Liver (tissue), 9 donors: Measurements from ENCODE around the gene RPS6KA1. TPM values are rescaled to one million over a fixed set of nuclear protein-coding genes. Genes with fewer than 3 reads are reported as not detected.

Experiments
- DNase-seq: peaks from one replicate; pipeline ENCODE4 v3.0.0-alpha.2; 2017; ENCODE audit warnings: low spot score
- H3K27ac ChIP-seq, 2 donors: one replicate each; pipeline ENCODE4 v1.7.0; 2013; ENCODE audit warnings: inconsistent platforms in 2 of 2, low read length in 2 of 2, control low read depth in 1 of 2, low read depth in 1 of 2, mild to moderate bottlenecking in 1 of 2
- H3K27me3 ChIP-seq, 4 donors: one replicate each; pipeline versions ENCODE4 v1.6.1 to v1.7.0; 2013; ENCODE audit warnings: low read length in 3 of 4, inconsistent platforms in 1 of 4, mild to moderate bottlenecking in 1 of 4, moderate library complexity in 1 of 4; ENCODE audit not compliant: control insufficient read depth in 4 of 4, insufficient read depth in 4 of 4
- H3K36me3 ChIP-seq, 4 donors: one replicate each; pipeline versions ENCODE4 v1.6.1 to v1.7.0; 2013; ENCODE audit warnings: low read length in 3 of 4, mild to moderate bottlenecking in 3 of 4, low read depth in 1 of 4, moderate library complexity in 1 of 4; ENCODE audit not compliant: control insufficient read depth in 4 of 4, insufficient read depth in 3 of 4
- H3K4me1 ChIP-seq, 4 donors: one replicate each; pipeline versions ENCODE4 v1.6.1 to v1.7.0; 2013; ENCODE audit warnings: low read length in 3 of 4, mild to moderate bottlenecking in 3 of 4, moderate library complexity in 1 of 4; ENCODE audit not compliant: control insufficient read depth in 4 of 4, insufficient read depth in 4 of 4
- H3K4me3 ChIP-seq, 3 donors: one replicate each; pipeline versions ENCODE4 v1.6.1 to v1.7.0; 2013; ENCODE audit warnings: low read length in 3 of 3, control low read depth in 1 of 3, low read depth in 1 of 3, mild to moderate bottlenecking in 1 of 3
- H3K9ac ChIP-seq, 2 donors: one replicate each; pipeline ENCODE4 v1.7.0; 2013; ENCODE audit warnings: low read length in 2 of 2, mild to moderate bottlenecking in 2 of 2, moderate library complexity in 2 of 2, control low read depth in 1 of 2, low read depth in 1 of 2
- H3K9me3 ChIP-seq, 4 donors: one replicate each; pipeline versions ENCODE4 v1.6.1 to v1.7.0; 2013; ENCODE audit warnings: low read length in 3 of 4; ENCODE audit not compliant: control insufficient read depth in 4 of 4
- ATF3 ChIP-seq: IDR thresholded peaks from 2 replicates; pipeline ENCODE4 v1.6.1; 2016; ENCODE audit warnings: antibody characterized with exemption
- EGR1 ChIP-seq, 2 donors: IDR thresholded peaks; 2 replicates each; pipeline ENCODE4 v1.6.1; 2016 to 2018; ENCODE audit warnings: antibody characterized with exemption in 2 of 2, low read depth in 2 of 2
- FOXA1 ChIP-seq: IDR thresholded peaks from 2 replicates; pipeline ENCODE4 v1.6.1; 2016; ENCODE audit warnings: antibody characterized with exemption
- GABPA ChIP-seq, 2 donors: IDR thresholded peaks in 1 of 2; conservative IDR thresholded peaks in 1 of 2; 2 replicates each; pipeline ENCODE4 v1.6.1; 2016; ENCODE audit warnings: antibody characterized with exemption in 2 of 2, mild to moderate bottlenecking in 1 of 2, moderate library complexity in 1 of 2
- HNF4A ChIP-seq, 2 donors: conservative IDR thresholded peaks; 2 replicates each; pipeline ENCODE4 v1.6.1; 2016; ENCODE audit warnings: antibody characterized with exemption in 2 of 2, mild to moderate bottlenecking in 2 of 2
- HNF4G ChIP-seq: IDR thresholded peaks from 2 replicates; pipeline ENCODE4 v1.6.1; 2016; ENCODE audit warnings: antibody characterized with exemption
- JUND ChIP-seq, 2 donors: IDR thresholded peaks; 2 replicates each; pipeline ENCODE4 v1.6.1; 2016; ENCODE audit warnings: antibody characterized with exemption in 2 of 2
- NR2F2 ChIP-seq: IDR thresholded peaks from 2 replicates; pipeline ENCODE4 v1.6.1; 2016; ENCODE audit warnings: antibody characterized with exemption
- RAD21 ChIP-seq, 2 donors: IDR thresholded peaks; 2 replicates each; pipeline ENCODE4 v1.6.1; 2016; ENCODE audit warnings: antibody characterized with exemption in 2 of 2, mild to moderate bottlenecking in 2 of 2
- RXRA ChIP-seq, 2 donors: IDR thresholded peaks; 2 replicates each; pipeline ENCODE4 v1.6.1; 2017 to 2018; ENCODE audit warnings: antibody characterized with exemption in 2 of 2, mild to moderate bottlenecking in 1 of 2
- SP1 ChIP-seq: IDR thresholded peaks from 2 replicates; pipeline ENCODE4 v1.6.1; 2018; ENCODE audit warnings: antibody characterized with exemption, mild to moderate bottlenecking
- TAF1 ChIP-seq: conservative IDR thresholded peaks from 2 replicates; pipeline ENCODE4 v1.6.1; 2016; ENCODE audit warnings: antibody characterized with exemption, mild to moderate bottlenecking
- YY1 ChIP-seq: IDR thresholded peaks from 2 replicates; pipeline ENCODE4 v1.6.1; 2016; ENCODE audit warnings: antibody characterized with exemption, mild to moderate bottlenecking
- WGBS: extraction: QIAGEN DNeasy Blood & Tissue Kit; methylation state at CpG from one replicate; pipeline ENCODE4 v1.1.7; 2013; 5-methylcytosine and 5-hydroxymethylcytosine counted together
- polyA plus RNA-seq, 2 donors: library from polyadenylated mRNA; stranded (reverse) in 1 of 2; unstranded in 1 of 2; fragments of 200-250 nt in 1 of 2; fragments of >200 nt in 1 of 2; fragmentation: Nextera tagmentation in 1 of 2; extraction: Ambion mirVana in 1 of 2; gene quantifications; one replicate each; pipeline versions ENCODE4 v1.2.1 to v1.2.3, GENCODE V29; 2013 to 2015
- total RNA-seq, 2 donors: library from RNA; depleted of rRNA; stranded (reverse); fragments of >200 nt; gene quantifications; one replicate each; pipeline ENCODE4 v1.2.3, GENCODE V29; 2014
- TF ChIP-seq, protein P1 (sequence below): IDR thresholded peaks from 2 replicates; pipeline ENCODE4 v1.6.1; 2016; ENCODE audit warnings: antibody characterized with exemption
- TF ChIP-seq, protein P2 (sequence below): IDR thresholded peaks from 2 replicates; pipeline ENCODE4 v1.6.1; 2016; ENCODE audit warnings: antibody characterized with exemption, mild to moderate bottlenecking
- TF ChIP-seq, protein P3 (sequence below): fragments of 150-350 bp; IDR thresholded peaks from 2 replicates; pipeline ENCODE4 v1.5.1; 2017; ENCODE audit warnings: improper control_type of control experiment, low read depth, low read length; ENCODE audit not compliant: missing input control
- TF ChIP-seq, protein P4 (sequence below): IDR thresholded peaks from 2 replicates; pipeline ENCODE4 v1.6.1; 2016; ENCODE audit warnings: antibody characterized with exemption
- donor health status: healthy.
- donor health status: healthy.
- donor health status: healthy.
- donor health status: healthy.
- donor health status: healthy.

RPS6KA1 gene
- total and polyA plus RNA-seq, 4 donors = 4.0 to 26.8 (median 7.4) TPM

- Histone ChIP-seq H3K9me3 (no peaks in the 10 kb centered on the region), H3K27ac (no peak overlapping the region), H3K36me3 (no peaks in the 10 kb centered on the region), H3K27me3 (no peaks in the 10 kb centered on the region), H3K4me3 (no peak overlapping the region), H3K4me1 (no peaks in the 10 kb centered on the region), H3K9ac (no peak overlapping the region)
- WGBS = 95% methylated on average over 6 of the region's 6 CpGs
- DNase-seq = no peak
- TF ChIP-seq, protein P1, sequence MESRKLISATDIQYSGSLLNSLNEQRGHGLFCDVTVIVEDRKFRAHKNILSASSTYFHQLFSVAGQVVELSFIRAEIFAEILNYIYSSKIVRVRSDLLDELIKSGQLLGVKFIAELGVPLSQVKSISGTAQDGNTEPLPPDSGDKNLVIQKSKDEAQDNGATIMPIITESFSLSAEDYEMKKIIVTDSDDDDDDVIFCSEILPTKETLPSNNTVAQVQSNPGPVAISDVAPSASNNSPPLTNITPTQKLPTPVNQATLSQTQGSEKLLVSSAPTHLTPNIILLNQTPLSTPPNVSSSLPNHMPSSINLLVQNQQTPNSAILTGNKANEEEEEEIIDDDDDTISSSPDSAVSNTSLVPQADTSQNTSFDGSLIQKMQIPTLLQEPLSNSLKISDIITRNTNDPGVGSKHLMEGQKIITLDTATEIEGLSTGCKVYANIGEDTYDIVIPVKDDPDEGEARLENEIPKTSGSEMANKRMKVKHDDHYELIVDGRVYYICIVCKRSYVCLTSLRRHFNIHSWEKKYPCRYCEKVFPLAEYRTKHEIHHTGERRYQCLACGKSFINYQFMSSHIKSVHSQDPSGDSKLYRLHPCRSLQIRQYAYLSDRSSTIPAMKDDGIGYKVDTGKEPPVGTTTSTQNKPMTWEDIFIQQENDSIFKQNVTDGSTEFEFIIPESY = no peak
- no peak for TF ChIP-seq TAF1
- TF ChIP-seq YY1 = no peak
- TF ChIP-seq RAD21 (IDR thresholded peaks at IDR 0.05) = no peak
- no peak for TF ChIP-seq EGR1 (IDR thresholded peaks at IDR 0.05; ENCODE audit: low read depth in 2 of 2)
- TF ChIP-seq ATF3 = no peak
- TF ChIP-seq SP1 = no peak
- TF ChIP-seq, protein P2, sequence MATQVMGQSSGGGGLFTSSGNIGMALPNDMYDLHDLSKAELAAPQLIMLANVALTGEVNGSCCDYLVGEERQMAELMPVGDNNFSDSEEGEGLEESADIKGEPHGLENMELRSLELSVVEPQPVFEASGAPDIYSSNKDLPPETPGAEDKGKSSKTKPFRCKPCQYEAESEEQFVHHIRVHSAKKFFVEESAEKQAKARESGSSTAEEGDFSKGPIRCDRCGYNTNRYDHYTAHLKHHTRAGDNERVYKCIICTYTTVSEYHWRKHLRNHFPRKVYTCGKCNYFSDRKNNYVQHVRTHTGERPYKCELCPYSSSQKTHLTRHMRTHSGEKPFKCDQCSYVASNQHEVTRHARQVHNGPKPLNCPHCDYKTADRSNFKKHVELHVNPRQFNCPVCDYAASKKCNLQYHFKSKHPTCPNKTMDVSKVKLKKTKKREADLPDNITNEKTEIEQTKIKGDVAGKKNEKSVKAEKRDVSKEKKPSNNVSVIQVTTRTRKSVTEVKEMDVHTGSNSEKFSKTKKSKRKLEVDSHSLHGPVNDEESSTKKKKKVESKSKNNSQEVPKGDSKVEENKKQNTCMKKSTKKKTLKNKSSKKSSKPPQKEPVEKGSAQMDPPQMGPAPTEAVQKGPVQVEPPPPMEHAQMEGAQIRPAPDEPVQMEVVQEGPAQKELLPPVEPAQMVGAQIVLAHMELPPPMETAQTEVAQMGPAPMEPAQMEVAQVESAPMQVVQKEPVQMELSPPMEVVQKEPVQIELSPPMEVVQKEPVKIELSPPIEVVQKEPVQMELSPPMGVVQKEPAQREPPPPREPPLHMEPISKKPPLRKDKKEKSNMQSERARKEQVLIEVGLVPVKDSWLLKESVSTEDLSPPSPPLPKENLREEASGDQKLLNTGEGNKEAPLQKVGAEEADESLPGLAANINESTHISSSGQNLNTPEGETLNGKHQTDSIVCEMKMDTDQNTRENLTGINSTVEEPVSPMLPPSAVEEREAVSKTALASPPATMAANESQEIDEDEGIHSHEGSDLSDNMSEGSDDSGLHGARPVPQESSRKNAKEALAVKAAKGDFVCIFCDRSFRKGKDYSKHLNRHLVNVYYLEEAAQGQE = no peak
- no peak for TF ChIP-seq RXRA (IDR thresholded peaks at IDR 0.05)
- TF ChIP-seq, protein P3, sequence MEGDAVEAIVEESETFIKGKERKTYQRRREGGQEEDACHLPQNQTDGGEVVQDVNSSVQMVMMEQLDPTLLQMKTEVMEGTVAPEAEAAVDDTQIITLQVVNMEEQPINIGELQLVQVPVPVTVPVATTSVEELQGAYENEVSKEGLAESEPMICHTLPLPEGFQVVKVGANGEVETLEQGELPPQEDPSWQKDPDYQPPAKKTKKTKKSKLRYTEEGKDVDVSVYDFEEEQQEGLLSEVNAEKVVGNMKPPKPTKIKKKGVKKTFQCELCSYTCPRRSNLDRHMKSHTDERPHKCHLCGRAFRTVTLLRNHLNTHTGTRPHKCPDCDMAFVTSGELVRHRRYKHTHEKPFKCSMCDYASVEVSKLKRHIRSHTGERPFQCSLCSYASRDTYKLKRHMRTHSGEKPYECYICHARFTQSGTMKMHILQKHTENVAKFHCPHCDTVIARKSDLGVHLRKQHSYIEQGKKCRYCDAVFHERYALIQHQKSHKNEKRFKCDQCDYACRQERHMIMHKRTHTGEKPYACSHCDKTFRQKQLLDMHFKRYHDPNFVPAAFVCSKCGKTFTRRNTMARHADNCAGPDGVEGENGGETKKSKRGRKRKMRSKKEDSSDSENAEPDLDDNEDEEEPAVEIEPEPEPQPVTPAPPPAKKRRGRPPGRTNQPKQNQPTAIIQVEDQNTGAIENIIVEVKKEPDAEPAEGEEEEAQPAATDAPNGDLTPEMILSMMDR = no peak
- TF ChIP-seq GABPA (IDR thresholded peaks at IDR 0.05 in 1 of 2, conservative IDR thresholded peaks at IDR 0.05 in 1 of 2) = no peak
- TF ChIP-seq HNF4G = no peak
- no peak for TF ChIP-seq JUND (IDR thresholded peaks at IDR 0.05)
- TF ChIP-seq, protein P4, sequence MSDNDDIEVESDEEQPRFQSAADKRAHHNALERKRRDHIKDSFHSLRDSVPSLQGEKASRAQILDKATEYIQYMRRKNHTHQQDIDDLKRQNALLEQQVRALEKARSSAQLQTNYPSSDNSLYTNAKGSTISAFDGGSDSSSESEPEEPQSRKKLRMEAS = no peak
- TF ChIP-seq NR2F2 = no peak
- no peak for TF ChIP-seq FOXA1
Observed at GRCh38 chr1:26518355-26518754, 11.2 kb upstream of the RPS6KA1 start.

- Histone ChIP-seq H3K9ac (no peak overlapping the region), H3K27me3 (no peaks in the 10 kb centered on the region), H3K27ac (no peak overlapping the region), H3K9me3 (no peaks in the 10 kb centered on the region), H3K4me1 (no peaks in the 10 kb centered on the region), H3K36me3 (no peaks in the 10 kb centered on the region), H3K4me3 (no peak overlapping the region)
- WGBS = 90% methylated on average over 5 of the region's 5 CpGs
- DNase-seq = no peak
- no peak for TF ChIP-seq JUND (IDR thresholded peaks at IDR 0.05)
- TF ChIP-seq RAD21 (IDR thresholded peaks at IDR 0.05) = no peak
- TF ChIP-seq, protein P1 = no peak
- no peak for TF ChIP-seq HNF4A (conservative IDR thresholded peaks at IDR 0.05)
- no peak for TF ChIP-seq RXRA (IDR thresholded peaks at IDR 0.05)
- TF ChIP-seq, protein P2 = no peak
Observed at GRCh38 chr1:26520339-26520738, 9.2 kb upstream of the RPS6KA1 start.
